ENCODE measurements around the gene SDSL. TPM values are rescaled to one million over a fixed set of nuclear protein-coding genes. Genes with fewer than 3 reads are reported as not detected.

Gene SDSL
- total and polyA plus RNA-seq, 2 of the 4 experiments (the other 2 are of a cell fraction): 6.3 to 10.9 TPM

GRCh38 chr12:113474635-113475436, 52.7 kb downstream of the SDSL start:
- dilution Hi-C loops (cut with HindIII; ENCODE audit: low sequenced_read_pairs, unreplicated experiment): no loop called here
- H4K20me1 ChIP-seq (ENCODE audit: insufficient read depth, low read length): no peaks in the 10 kb centered on the region

More at GRCh38 chr12:113474635-113475436, 52.7 kb downstream of the SDSL start:
- H2BK15ac ChIP-seq (ENCODE audit: low read depth, low read length): no peak overlapping the region
- ATAC-seq (ENCODE audit: low read depth): no peak
- no peak overlapping the region for H3K18ac ChIP-seq (ENCODE audit: low read depth, low read length)
- H3K4me3 ChIP-seq (ENCODE audit: insufficient read depth, low read depth, low read length): no peak overlapping the region
- WGBS, 2 experiments (ENCODE audit: extremely low coverage in 2 of 2, insufficient read length in 1 of 2): no CpG with 5 or more reads among the region's 19 CpGs
- intact Hi-C loops (cut with micrococcal nuclease) (no loop called here), in situ Hi-C loops (cut with MboI; ENCODE audit: low sequenced_read_pairs) (no loop called here)
- no peak overlapping the region for H2BK5ac ChIP-seq (ENCODE audit: low read depth, low read length, poor library complexity, severe bottlenecking)
- H3K4ac ChIP-seq (ENCODE audit: low read depth, low read length): no peak overlapping the region
- H3K27ac ChIP-seq (ENCODE audit: insufficient read depth, low read length): no peak overlapping the region
- no peak overlapping the region for H3K9ac ChIP-seq (ENCODE audit: low read depth, low read length)
- no peak overlapping the region for H3K4me2 ChIP-seq (ENCODE audit: low read depth, low read length)
- no peaks in the 10 kb centered on the region for H3K36me3 ChIP-seq (ENCODE audit: control insufficient read depth, insufficient read depth, low read length)
- H2AK5ac ChIP-seq (ENCODE audit: low read depth, low read length): no peak overlapping the region
- H3K79me1 ChIP-seq (ENCODE audit: low read depth in 1 of 2, low read length in 2 of 2): no peaks in the 10 kb centered on the region
- no peak overlapping the region for H3K14ac ChIP-seq (replicated peaks; ENCODE audit: low read depth, low read length)
- no peak overlapping the region for H3K56ac ChIP-seq (ENCODE audit: extremely low read depth, insufficient read depth, low read length)
- no peak overlapping the region for H2BK120ac ChIP-seq (ENCODE audit: low read depth, low read length)
- no peak overlapping the region for H2AFZ ChIP-seq (replicated peaks; ENCODE audit: low read length, poor library complexity)
- no peak overlapping the region for H2BK20ac ChIP-seq (ENCODE audit: low read depth, low read length)
- H4K8ac ChIP-seq (ENCODE audit: low read depth in 2 of 2, low read length in 2 of 2): no peak overlapping the region
- no TSS peak for BruUV-seq (replicated peaks)
- no peak for TF ChIP-seq MAZ (IDR thresholded peaks at IDR 0.05; ENCODE audit: borderline replicate concordance, low read depth, low read length)
- no peak for TF ChIP-seq MAFK (IDR thresholded peaks at IDR 0.05; ENCODE audit: low read depth, low read length)
- TF ChIP-seq RFX5 (IDR thresholded peaks at IDR 0.05; ENCODE audit: low read depth, low read length): no peak
- TF ChIP-seq NFE2L2 (IDR thresholded peaks at IDR 0.05; ENCODE audit: low read depth, low read length): no peak
- TF ChIP-seq USF2 (IDR thresholded peaks at IDR 0.05; ENCODE audit: low read depth, low read length): no peak
- TF ChIP-seq FOS (IDR thresholded peaks at IDR 0.05; ENCODE audit: low read depth, low read length): no peak
- no peak for TF ChIP-seq SMC3 (IDR thresholded peaks at IDR 0.05; ENCODE audit: low read depth, low read length)
- TF ChIP-seq CHD1 (IDR thresholded peaks at IDR 0.05; ENCODE audit: low read depth, low read length): no peak
- no peak for TF ChIP-seq CEBPB (IDR thresholded peaks at IDR 0.05; ENCODE audit: low read depth, low read length)
- TF ChIP-seq ELK1 (IDR thresholded peaks at IDR 0.05; ENCODE audit: borderline replicate concordance, low read depth, low read length): no peak
- no peak for TF ChIP-seq RCOR1 (IDR thresholded peaks at IDR 0.05; ENCODE audit: insufficient replicate concordance, low read length)
- H3K9me1 ChIP-seq (ENCODE audit: insufficient read depth, low read length): no peaks in the 10 kb centered on the region
- H3K9me3 ChIP-seq (ENCODE audit: control insufficient read depth, insufficient read depth, low read length): no peaks in the 10 kb centered on the region
- POLR2A ChIA-PET (ENCODE audit: unreplicated experiment): no interaction called here
- no peaks in the 10 kb centered on the region for H3K4me1 ChIP-seq (ENCODE audit: control insufficient read depth, insufficient read depth, low read length)
- H3K23ac ChIP-seq (ENCODE audit: low read depth, low read length): no peak overlapping the region
- DNase-seq: no peak
- no peak overlapping the region for H2AK9ac ChIP-seq (replicated peaks; ENCODE audit: low read depth, low read length, poor library complexity)
- CTCF ChIA-PET: no interaction called here
- H4K5ac ChIP-seq (ENCODE audit: low read depth, low read length): no peak overlapping the region
- peaks cover 91% of the 10 kb centered on the region for H3K27me3 ChIP-seq (ENCODE audit: control insufficient read depth, insufficient read depth, low read length)
- no peak overlapping the region for H4K91ac ChIP-seq (ENCODE audit: insufficient read depth, low read depth, low read length)
